Caco-2 (cell line): ENCODE data around the gene KDM4C. TPM values are rescaled to one million over a fixed set of nuclear protein-coding genes. Genes with fewer than 3 reads are reported as not detected.

Experiments used
- BruUV-seq: library from RNA; stranded (reverse); fragments of 400-500 nt; replicated peaks from 2 replicates; lab custom pipeline; 2021; lab: Mats Ljungman, UMichigan
- CTCF ChIA-PET: fragments of 300-600 bp; sonication (Branson Sonifier 250); formaldehyde crosslinking; loops from one replicate; lab custom pipeline; 2022; ENCODE audit warnings: antibody characterized with exemption; lab: Charles Lee
- POLR2A ChIA-PET: fragments of 300-600 bp; sonication (Branson Sonifier 250); formaldehyde crosslinking; loops from one replicate; lab custom pipeline; 2022; ENCODE audit warnings: antibody characterized with exemption; lab: Charles Lee
- DNase-seq, 2 experiments: peaks; one replicate each; pipeline versions ENCODE4 v3.0.0 to v3.0.0-alpha.2; 2020 to 2022
- H3K27me3 ChIP-seq: replicated peaks from 2 replicates; pipeline ENCODE4 v1.6.0; 2011; ENCODE audit warnings: low read length; ENCODE audit not compliant: control insufficient read depth, insufficient read depth
- H3K36me3 ChIP-seq: 2 replicates; pipeline ENCODE4 v1.5.1; 2011; ENCODE audit warnings: low read length; ENCODE audit not compliant: control insufficient read depth, insufficient read depth
- H3K4me1 ChIP-seq: fragments of 250-450 bp; sonication (Bioruptor Pico); 2 replicates; pipeline ENCODE4 v1.5.1; 2020; ENCODE audit warnings: mild to moderate bottlenecking
- H3K4me3 ChIP-seq: 2 replicates; pipeline ENCODE4 v1.5.1; 2011; ENCODE audit warnings: low read depth, mild to moderate bottlenecking, control low read depth, low read length
- H3K9me3 ChIP-seq: fragments of 250-450 bp; sonication (Bioruptor Pico); 2 replicates; pipeline ENCODE4 v1.5.1; 2020; ENCODE audit warnings: mild to moderate bottlenecking, moderate library complexity
- H3K27ac Mint-ChIP-seq: one replicate; pipeline ENCODE4 v1.8.0; 2022; ENCODE audit warnings: mixed read lengths; ENCODE audit not compliant: unreplicated experiment
- H3K27me3 Mint-ChIP-seq: one replicate; pipeline ENCODE4 v1.8.0; 2022; ENCODE audit warnings: mixed read lengths; ENCODE audit not compliant: insufficient read depth, unreplicated experiment
- H3K36me3 Mint-ChIP-seq: one replicate; pipeline ENCODE4 v1.8.0; 2022; ENCODE audit warnings: mild to moderate bottlenecking, mixed read lengths; ENCODE audit not compliant: insufficient read depth, unreplicated experiment
- H3K4me1 Mint-ChIP-seq: one replicate; pipeline ENCODE4 v1.8.0; 2022; ENCODE audit warnings: low read depth, mixed read lengths; ENCODE audit not compliant: unreplicated experiment
- H3K4me3 Mint-ChIP-seq: one replicate; pipeline ENCODE4 v1.8.0; 2022; ENCODE audit warnings: mild to moderate bottlenecking, moderate library complexity, mixed read lengths; ENCODE audit not compliant: unreplicated experiment
- H3K9me3 Mint-ChIP-seq: one replicate; pipeline ENCODE4 v1.8.0; 2022; ENCODE audit warnings: mixed read lengths; ENCODE audit not compliant: unreplicated experiment
- intact Hi-C: fragments of 100-400 bp; cut with micrococcal nuclease; formaldehyde crosslinking; loops from one replicate; pipeline ENCODE4 v1.10.0; 2022; ENCODE audit not compliant: unreplicated experiment
- total RNA-seq: library from RNA; stranded (reverse); gene quantifications from 2 replicates; pipeline ENCODE4 v1.2.3, GENCODE V29; 2022
- TF ChIP-seq, protein P1 (sequence below), 2 experiments: fragments of 200-600 bp in 1 of 2; IDR thresholded peaks; 1 replicate in 1 of 2; 2 replicates in 1 of 2; pipeline versions ENCODE4 v1.5.1 to v1.8.0; 2011 to 2022; ENCODE audit warnings: antibody characterized with exemption in 1 of 2, control low read depth in 1 of 2, inconsistent platforms in 1 of 2, low read depth in 1 of 2, low read length in 1 of 2, mild to moderate bottlenecking in 1 of 2, moderate library complexity in 1 of 2; ENCODE audit not compliant: insufficient read depth in 1 of 2, severe bottlenecking in 1 of 2, unreplicated experiment in 1 of 2

The KDM4C gene
- total RNA-seq, 1 experiment from 2014 or later: 40.3 TPM

DNA sequence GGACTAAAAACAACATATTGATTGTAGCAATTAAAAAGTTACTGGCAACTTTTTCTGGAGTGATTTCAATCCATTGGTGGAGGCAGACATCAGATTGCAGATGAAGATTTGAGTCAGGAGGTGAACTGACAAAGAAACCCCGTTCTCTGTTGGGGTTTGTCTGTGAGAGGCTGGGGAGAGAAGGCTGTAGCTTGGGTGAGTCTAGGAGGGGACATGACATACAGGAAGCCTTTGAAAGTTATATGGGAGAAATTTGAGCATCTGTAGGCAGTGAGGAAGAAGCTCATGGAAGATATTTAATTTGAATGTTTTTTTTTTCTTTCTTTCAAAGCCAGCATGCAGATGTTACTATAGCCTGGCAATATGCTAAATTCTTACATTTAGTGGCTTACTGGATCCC lies 26.0 kb downstream of the KDM4C start:
- CTCF ChIA-PET: no interaction called here
- H3K4me1 Mint-ChIP-seq: peaks cover 37% of the 10 kb centered on the region

DNA sequence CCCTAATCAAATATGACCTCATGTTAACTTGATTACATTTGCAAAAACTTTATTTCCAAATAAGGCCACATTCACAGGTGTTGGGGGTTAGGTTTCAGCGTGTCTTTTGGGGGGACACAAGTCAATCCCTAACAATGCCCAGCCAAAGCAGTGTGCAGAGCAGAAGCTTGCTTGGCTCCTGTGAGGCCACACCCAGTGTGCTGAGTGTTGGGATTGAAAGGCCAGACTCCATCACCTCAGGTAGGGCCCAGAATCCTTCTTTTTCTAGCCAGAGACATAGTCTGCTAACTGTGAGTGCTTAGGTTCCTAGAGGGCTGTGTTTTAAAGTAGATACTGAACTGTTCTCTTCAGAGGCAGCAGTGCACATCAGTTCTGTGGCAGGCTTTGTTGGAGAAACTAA lies 27.9 kb downstream of the KDM4C start:
- no peak overlapping the region for H3K4me3 ChIP-seq
- H3K27ac Mint-ChIP-seq: peak overlapping the region; percentile 58
- peaks cover 9% of the 10 kb centered on the region for H3K36me3 Mint-ChIP-seq
- no peak for DNase-seq
- H3K4me1 Mint-ChIP-seq: peaks cover 40% of the 10 kb centered on the region
- no peaks in the 10 kb centered on the region for H3K9me3 Mint-ChIP-seq
- TF ChIP-seq, protein P1, sequence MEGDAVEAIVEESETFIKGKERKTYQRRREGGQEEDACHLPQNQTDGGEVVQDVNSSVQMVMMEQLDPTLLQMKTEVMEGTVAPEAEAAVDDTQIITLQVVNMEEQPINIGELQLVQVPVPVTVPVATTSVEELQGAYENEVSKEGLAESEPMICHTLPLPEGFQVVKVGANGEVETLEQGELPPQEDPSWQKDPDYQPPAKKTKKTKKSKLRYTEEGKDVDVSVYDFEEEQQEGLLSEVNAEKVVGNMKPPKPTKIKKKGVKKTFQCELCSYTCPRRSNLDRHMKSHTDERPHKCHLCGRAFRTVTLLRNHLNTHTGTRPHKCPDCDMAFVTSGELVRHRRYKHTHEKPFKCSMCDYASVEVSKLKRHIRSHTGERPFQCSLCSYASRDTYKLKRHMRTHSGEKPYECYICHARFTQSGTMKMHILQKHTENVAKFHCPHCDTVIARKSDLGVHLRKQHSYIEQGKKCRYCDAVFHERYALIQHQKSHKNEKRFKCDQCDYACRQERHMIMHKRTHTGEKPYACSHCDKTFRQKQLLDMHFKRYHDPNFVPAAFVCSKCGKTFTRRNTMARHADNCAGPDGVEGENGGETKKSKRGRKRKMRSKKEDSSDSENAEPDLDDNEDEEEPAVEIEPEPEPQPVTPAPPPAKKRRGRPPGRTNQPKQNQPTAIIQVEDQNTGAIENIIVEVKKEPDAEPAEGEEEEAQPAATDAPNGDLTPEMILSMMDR (IDR thresholded peaks at IDR 0.05; ENCODE audit: insufficient read depth in 1 of 2, low read depth in 1 of 2, low read length in 1 of 2, severe bottlenecking in 1 of 2, unreplicated experiment in 1 of 2): no peak
- peak overlapping the region; percentile 20 for H3K4me3 Mint-ChIP-seq
- no peaks in the 10 kb centered on the region for H3K27me3 ChIP-seq
- no peaks in the 10 kb centered on the region for H3K27me3 Mint-ChIP-seq
- intact Hi-C loops: no loop called here
- H3K9me3 ChIP-seq: no peaks in the 10 kb centered on the region
- peaks cover 66% of the 10 kb centered on the region for H3K4me1 ChIP-seq
- ChIA-PET POLR2A (no interaction called here), CTCF (no interaction called here)
- no TSS peak for BruUV-seq
- no peaks in the 10 kb centered on the region for H3K36me3 ChIP-seq

More for the DNA sequence above, 26.0 kb downstream of the KDM4C start:
- no peaks in the 10 kb centered on the region for H3K27me3 ChIP-seq
- BruUV-seq: no TSS peak
- TF ChIP-seq, protein P1 (IDR thresholded peaks at IDR 0.05; ENCODE audit: insufficient read depth in 1 of 2, low read depth in 1 of 2, low read length in 1 of 2, severe bottlenecking in 1 of 2, unreplicated experiment in 1 of 2): no peak
- Mint-ChIP-seq H3K4me3 (no peak overlapping the region), H3K27me3 (no peaks in the 10 kb centered on the region), H3K9me3 (no peaks in the 10 kb centered on the region), H3K27ac (peak overlapping the region; percentile 25), H3K36me3 (peaks cover 15% of the 10 kb centered on the region)
- intact Hi-C loops: no loop called here
- no peaks in the 10 kb centered on the region for H3K9me3 ChIP-seq
- H3K36me3 ChIP-seq: no peaks in the 10 kb centered on the region
- H3K4me1 ChIP-seq: peaks cover 76% of the 10 kb centered on the region
- no peak overlapping the region for H3K4me3 ChIP-seq
- POLR2A ChIA-PET: no interaction called here
- DNase-seq: no peak

DNA sequence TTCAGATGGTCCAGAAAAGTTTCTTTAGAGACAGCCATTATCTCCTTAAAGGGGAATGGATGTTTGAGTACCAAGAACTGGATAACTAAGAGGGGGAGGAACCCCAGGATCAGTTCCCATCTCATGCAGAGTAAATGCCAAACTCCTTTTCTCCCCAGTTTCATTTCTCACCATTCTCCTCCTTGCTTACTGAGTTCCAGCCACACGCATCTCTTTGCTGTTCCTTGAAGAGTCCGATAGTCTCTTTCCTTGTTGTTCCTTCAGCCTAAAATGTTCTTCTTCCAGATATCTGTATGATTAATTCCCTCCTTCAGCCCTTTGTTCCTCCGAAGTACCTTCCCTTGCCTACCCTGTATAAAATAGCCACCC lies 30.0 kb downstream of the KDM4C start:
- TF ChIP-seq, protein P1 (IDR thresholded peaks at IDR 0.05; ENCODE audit: insufficient read depth in 1 of 2, low read depth in 1 of 2, low read length in 1 of 2, severe bottlenecking in 1 of 2, unreplicated experiment in 1 of 2): no peak

More for the DNA sequence above, 30.0 kb downstream of the KDM4C start:
- Histone ChIP-seq H3K4me1 (peaks cover 53% of the 10 kb centered on the region), H3K27me3 (no peaks in the 10 kb centered on the region), H3K4me3 (peak overlapping the region; percentile 2), H3K36me3 (no peaks in the 10 kb centered on the region), H3K9me3 (no peaks in the 10 kb centered on the region)
- no TSS peak for BruUV-seq
- intact Hi-C loops: loop anchor here (1.0 to 2.0 kb wide), 2 partner anchors 7 to 31 kb away; partner anchors contain the start of gene KDM4C
- Mint-ChIP-seq H3K27ac (peak overlapping the region; percentile 92), H3K9me3 (no peaks in the 10 kb centered on the region), H3K4me1 (peaks cover 40% of the 10 kb centered on the region), H3K36me3 (peaks cover 14% of the 10 kb centered on the region), H3K27me3 (no peaks in the 10 kb centered on the region), H3K4me3 (peak overlapping the region; percentile 85)
- POLR2A ChIA-PET: interaction anchor here (2.6 kb wide), 1 partner anchor 30 kb away, joined by 14 read pairs; the partner anchor contains the start of gene KDM4C
- no peak for DNase-seq
- CTCF ChIA-PET: no interaction called here
